Keratinocyte (primary cell): Measurements from ENCODE around the gene CNNM1. TPM values are rescaled to one million over a fixed set of nuclear protein-coding genes. Genes with fewer than 3 reads are reported as not detected.

Source experiments
- DNase-seq: peaks from one replicate; pipeline ENCODE4 v3.0.0-alpha.2; 2011; ENCODE audit warnings: low read depth, missing footprints, low spot score
- FAIRE-seq: peaks from 2 replicates; lab custom pipeline; 2011; peaks lifted over from hg19 to GRCh38; lab: Jason Lieb, UNC
- H2AFZ ChIP-seq: 2 replicates; pipeline ENCODE4 v1.6.0; 2012; ENCODE audit warnings: low read length, control low read depth, inconsistent platforms; ENCODE audit not compliant: control insufficient read depth
- H3K27ac ChIP-seq: 2 replicates; pipeline ENCODE4 v1.5.1; 2011; ENCODE audit warnings: low read length; ENCODE audit not compliant: control insufficient read depth, insufficient read depth
- H3K27me3 ChIP-seq: 3 replicates; pipeline ENCODE4 v1.6.0; 2011; ENCODE audit warnings: low read length; ENCODE audit not compliant: control insufficient read depth, insufficient read depth; ENCODE audit errors: extremely low read depth
- H3K36me3 ChIP-seq, 2 experiments: 2 replicates in 1 of 2; 3 replicates in 1 of 2; pipeline ENCODE4 v1.5.1; 2011; ENCODE audit warnings: low read length in 2 of 2, mild to moderate bottlenecking in 1 of 2; ENCODE audit not compliant: control insufficient read depth in 2 of 2, insufficient read depth in 2 of 2; ENCODE audit errors: extremely low read depth in 1 of 2
- H3K4me1 ChIP-seq: 3 replicates; pipeline ENCODE4 v1.5.1; 2011; ENCODE audit warnings: low read length; ENCODE audit not compliant: control insufficient read depth, insufficient read depth; ENCODE audit errors: extremely low read depth
- H3K4me2 ChIP-seq: 3 replicates; pipeline ENCODE4 v1.6.0; 2011; ENCODE audit warnings: low read depth, low read length; ENCODE audit not compliant: control insufficient read depth, insufficient read depth; ENCODE audit errors: extremely low read depth
- H3K4me3 ChIP-seq, 3 experiments: fragments of 200-600 bp in 1 of 3; sonication (generic) in 1 of 3; 2 replicates in 2 of 3; 3 replicates in 1 of 3; pipeline ENCODE4 v1.5.1; 2011 to 2016; ENCODE audit warnings: low read length in 3 of 3, mild to moderate bottlenecking in 3 of 3, control low read depth in 2 of 3, inconsistent platforms in 1 of 3, low read depth in 1 of 3, mixed read lengths in 1 of 3, mixed run types in 1 of 3, moderate library complexity in 1 of 3; ENCODE audit not compliant: control insufficient read depth in 2 of 3, insufficient read depth in 2 of 3; ENCODE audit errors: extremely low read depth in 1 of 3
- H3K79me2 ChIP-seq: 2 replicates; pipeline ENCODE4 v1.6.0; 2012; ENCODE audit warnings: low read length; ENCODE audit not compliant: control insufficient read depth, insufficient read depth
- H3K9ac ChIP-seq: 3 replicates; pipeline ENCODE4 v1.6.0; 2011; ENCODE audit warnings: low read length; ENCODE audit not compliant: control insufficient read depth, insufficient read depth; ENCODE audit errors: extremely low read depth
- H3K9me1 ChIP-seq: 3 replicates; pipeline ENCODE4 v1.6.0; 2011; ENCODE audit warnings: low read length; ENCODE audit not compliant: control insufficient read depth, insufficient read depth; ENCODE audit errors: extremely low read depth
- H3K9me3 ChIP-seq: 2 replicates; pipeline ENCODE4 v1.5.1; 2012; ENCODE audit warnings: low read depth, low read length; ENCODE audit not compliant: control insufficient read depth
- H4K20me1 ChIP-seq: 3 replicates; pipeline ENCODE4 v1.6.0; 2011; ENCODE audit warnings: low read length; ENCODE audit not compliant: control insufficient read depth, insufficient read depth; ENCODE audit errors: extremely low read depth
- EZH2 ChIP-seq: IDR thresholded peaks from one replicate; pipeline ENCODE4 v1.6.1; 2012; ENCODE audit warnings: inconsistent platforms, mild to moderate bottlenecking, low read length, moderate library complexity
- dilution Hi-C: fragments of 300-500 bp; cut with MboI; formaldehyde crosslinking; loops from one replicate; pipeline ENCODE4 v1.7.0; 2020; ENCODE audit warnings: low sequenced_read_pairs; ENCODE audit not compliant: extremely low pct_ligation_motif_present
- polyA plus RNA-seq, 5 experiments: library from polyadenylated mRNA; depleted of rRNA in 3 of 5; stranded (reverse) in 3 of 5; stranded (forward) in 1 of 5; unstranded in 1 of 5; fragments of >200 nt; gene quantifications; 1 replicate in 1 of 5; 2 replicates in 3 of 5; 3 replicates in 1 of 5; pipeline versions ENCODE4 v1.2.1 to v1.2.3, GENCODE V29; 2011 to 2012; ENCODE audit warnings: missing spikeins in 2 of 5, low read depth in 1 of 5, low replicate concordance in 1 of 5
- TF ChIP-seq, protein P1 (sequence below), 3 experiments: IDR thresholded peaks in 1 of 3; conservative IDR thresholded peaks in 1 of 3; optimal IDR thresholded peaks in 1 of 3; 2 replicates in 2 of 3; 3 replicates in 1 of 3; pipeline versions ENCODE3 to v1.5.1; 2011; ENCODE audit warnings: low read length in 3 of 3, mild to moderate bottlenecking in 3 of 3, moderate library complexity in 2 of 3, control low read depth in 1 of 3, inconsistent platforms in 1 of 3; ENCODE audit not compliant: insufficient read depth in 2 of 3; ENCODE audit errors: extremely low read depth in 1 of 3

The CNNM1 gene
- polyA plus RNA-seq, 1 donor (not counting 4 experiments of a cell fraction or from before 2014, with no cell fraction given): 0.83 TPM

DNA sequence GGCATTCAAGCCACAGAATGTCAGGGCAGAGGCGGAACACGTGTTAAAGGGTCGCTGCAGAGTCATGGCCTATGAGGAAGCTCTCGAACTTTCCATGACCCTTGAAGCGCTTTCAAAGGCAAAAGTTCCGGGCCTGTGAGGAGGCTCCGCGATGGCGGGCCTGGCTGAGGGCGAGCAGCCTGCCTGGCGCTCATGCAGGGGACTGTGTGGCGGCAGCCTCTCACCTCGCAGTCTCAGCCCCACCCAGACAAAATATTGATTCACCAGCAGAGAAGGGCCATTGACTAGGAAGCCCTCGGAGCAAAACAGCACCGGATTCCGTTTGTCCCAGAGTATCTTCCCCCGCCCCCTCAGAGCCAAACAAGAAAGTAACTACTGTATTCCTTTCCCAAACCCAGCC is 12.8 kb upstream of the CNNM1 start:
- H3K4me3 ChIP-seq: no peak overlapping the region
- no peak overlapping the region for H3K4me2 ChIP-seq
- no peaks in the 10 kb centered on the region for H3K9me3 ChIP-seq
- no peaks in the 10 kb centered on the region for H3K79me2 ChIP-seq
- no peaks in the 10 kb centered on the region for H4K20me1 ChIP-seq
- H3K27ac ChIP-seq: no peak overlapping the region
- TF ChIP-seq, protein P1, sequence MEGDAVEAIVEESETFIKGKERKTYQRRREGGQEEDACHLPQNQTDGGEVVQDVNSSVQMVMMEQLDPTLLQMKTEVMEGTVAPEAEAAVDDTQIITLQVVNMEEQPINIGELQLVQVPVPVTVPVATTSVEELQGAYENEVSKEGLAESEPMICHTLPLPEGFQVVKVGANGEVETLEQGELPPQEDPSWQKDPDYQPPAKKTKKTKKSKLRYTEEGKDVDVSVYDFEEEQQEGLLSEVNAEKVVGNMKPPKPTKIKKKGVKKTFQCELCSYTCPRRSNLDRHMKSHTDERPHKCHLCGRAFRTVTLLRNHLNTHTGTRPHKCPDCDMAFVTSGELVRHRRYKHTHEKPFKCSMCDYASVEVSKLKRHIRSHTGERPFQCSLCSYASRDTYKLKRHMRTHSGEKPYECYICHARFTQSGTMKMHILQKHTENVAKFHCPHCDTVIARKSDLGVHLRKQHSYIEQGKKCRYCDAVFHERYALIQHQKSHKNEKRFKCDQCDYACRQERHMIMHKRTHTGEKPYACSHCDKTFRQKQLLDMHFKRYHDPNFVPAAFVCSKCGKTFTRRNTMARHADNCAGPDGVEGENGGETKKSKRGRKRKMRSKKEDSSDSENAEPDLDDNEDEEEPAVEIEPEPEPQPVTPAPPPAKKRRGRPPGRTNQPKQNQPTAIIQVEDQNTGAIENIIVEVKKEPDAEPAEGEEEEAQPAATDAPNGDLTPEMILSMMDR (optimal IDR thresholded peaks at IDR 0.05 in 1 of 3, IDR thresholded peaks at IDR 0.05 in 1 of 3, conservative IDR thresholded peaks at IDR 0.05 in 1 of 3; ENCODE audit: extremely low read depth in 1 of 3, insufficient read depth in 2 of 3, low read length in 3 of 3): no peak
- no peak for TF ChIP-seq EZH2
- no peaks in the 10 kb centered on the region for H3K9me1 ChIP-seq
- no peak overlapping the region for H3K9ac ChIP-seq
- H3K27me3 ChIP-seq: no peaks in the 10 kb centered on the region
- H3K4me1 ChIP-seq: no peaks in the 10 kb centered on the region
- dilution Hi-C loops: no loop called here
- H2AFZ ChIP-seq: no peak overlapping the region
- no peaks in the 10 kb centered on the region for H3K36me3 ChIP-seq
- FAIRE-seq (no peak), DNase-seq (no peak)

DNA sequence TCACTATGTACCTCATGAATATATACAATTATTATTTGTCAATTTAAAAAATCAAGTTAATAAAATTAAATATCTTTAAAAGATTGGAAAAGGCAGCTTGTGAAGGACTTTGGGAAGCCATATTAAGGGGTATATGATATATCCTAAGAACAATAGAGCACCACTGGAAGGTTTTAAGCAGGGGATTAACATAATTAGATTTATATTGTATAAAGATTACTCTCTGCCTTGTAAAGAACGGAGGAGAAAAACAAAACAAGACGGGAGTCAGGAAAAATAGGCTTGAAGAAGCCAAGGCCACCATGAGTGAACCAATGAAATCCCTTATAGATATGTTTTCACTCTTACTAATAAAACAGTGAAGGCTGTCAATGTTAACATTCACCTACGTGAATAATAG is 11.1 kb upstream of the CNNM1 start:
- H3K4me1 ChIP-seq: no peaks in the 10 kb centered on the region
- H3K79me2 ChIP-seq: no peaks in the 10 kb centered on the region
- H3K9me3 ChIP-seq: no peaks in the 10 kb centered on the region
- no peak overlapping the region for H3K9ac ChIP-seq
- dilution Hi-C loops: no loop called here
- DNase-seq (no peak), FAIRE-seq (no peak)
- no peak overlapping the region for H3K4me3 ChIP-seq
- no peak overlapping the region for H2AFZ ChIP-seq
- H3K9me1 ChIP-seq: no peaks in the 10 kb centered on the region
- H3K4me2 ChIP-seq: no peak overlapping the region
- H4K20me1 ChIP-seq: no peaks in the 10 kb centered on the region
- TF ChIP-seq, protein P1 (optimal IDR thresholded peaks at IDR 0.05 in 1 of 3, IDR thresholded peaks at IDR 0.05 in 1 of 3, conservative IDR thresholded peaks at IDR 0.05 in 1 of 3; ENCODE audit: extremely low read depth in 1 of 3, insufficient read depth in 2 of 3, low read length in 3 of 3): no peak
- TF ChIP-seq EZH2: no peak
- no peak overlapping the region for H3K27ac ChIP-seq
- H3K27me3 ChIP-seq: no peaks in the 10 kb centered on the region
- H3K36me3 ChIP-seq: no peaks in the 10 kb centered on the region
